HCT116 (cell line): ENCODE data around the gene ARFGAP3. TPM values are rescaled to one million over a fixed set of nuclear protein-coding genes. Genes with fewer than 3 reads are reported as not detected.

Experiments used
- ATAC-seq: fragments of 200-7000 bp; cut with Tn5 transposase; 2 replicates; pipeline ENCODE4 v1.9.1; 2020; ENCODE audit warnings: mild to moderate bottlenecking, moderate library complexity
- BruUV-seq: library from RNA; stranded (reverse); fragments of 400-500 nt; replicated peaks from 2 replicates; lab custom pipeline; 2021; lab: Mats Ljungman, UMichigan
- CTCF ChIA-PET: fragments of 300-600 bp; sonication (Branson Sonifier 250); formaldehyde crosslinking; loops from one replicate; lab custom pipeline; 2021; ENCODE audit warnings: antibody characterized with exemption; lab: Charles Lee
- POLR2A ChIA-PET: fragments of 300-600, 350-600 bp; sonication (Branson Sonifier 250); formaldehyde crosslinking; loops from one replicate; lab custom pipeline; 2021; ENCODE audit warnings: antibody characterized with exemption; lab: Charles Lee
- RAD21 ChIA-PET, 2 experiments: fragments of 300-600 bp; sonication (Branson Sonifier 250); formaldehyde crosslinking; loops; one replicate each; lab custom pipeline; 2023; ENCODE audit warnings: low total read pairs in 2 of 2; ENCODE audit not compliant: uncharacterized antibody in 2 of 2, unreplicated experiment in 2 of 2, low non-redundant PET in 1 of 2; lab: Charles Lee
- DNase-seq: peaks from one replicate; pipeline ENCODE4 v3.0.0-alpha.2; 2010; ENCODE audit warnings: low read depth, low spot score
- H2AFZ ChIP-seq: fragments of 200-600 bp; shearing (Covaris generic), sonication (generic); 2 replicates; pipeline ENCODE4 v1.6.1; 2017; ENCODE audit warnings: low read depth, mixed run types, mixed read lengths, antibody characterized with exemption, low read length; ENCODE audit not compliant: poor library complexity, severe bottlenecking
- H3K27ac ChIP-seq: 2 replicates; pipeline ENCODE4 v1.5.1; 2012; ENCODE audit warnings: low read depth, low read length
- H3K27me3 ChIP-seq: fragments of 200-600 bp; sonication (generic); 2 replicates; pipeline ENCODE4 v1.6.1; 2016; ENCODE audit warnings: mixed run types, low read length, mixed read lengths; ENCODE audit not compliant: insufficient read depth
- H3K36me3 ChIP-seq, 2 experiments: fragments of 200-500 bp in 1 of 2; fragments of 200-600 bp in 1 of 2; sonication (Bioruptor generic) in 1 of 2; sonication (generic) in 1 of 2; 2 replicates each; pipeline versions ENCODE4 v1.5.1 to v1.6.1; 2014 to 2016; ENCODE audit warnings: low read length in 2 of 2, inconsistent platforms in 1 of 2, mixed read lengths in 1 of 2, mixed run types in 1 of 2; ENCODE audit not compliant: insufficient read depth in 2 of 2, control insufficient read depth in 1 of 2
- H3K4me1 ChIP-seq, 2 experiments: fragments of 200-600 bp in 1 of 2; sonication (generic) in 1 of 2; 2 replicates each; pipeline versions ENCODE4 v1.5.1 to v1.6.1; 2012 to 2017; ENCODE audit warnings: low read length in 2 of 2, inconsistent platforms in 1 of 2, mild to moderate bottlenecking in 1 of 2, mixed read lengths in 1 of 2, mixed run types in 1 of 2, moderate library complexity in 1 of 2; ENCODE audit not compliant: insufficient read depth in 2 of 2, control insufficient read depth in 1 of 2
- H3K4me2 ChIP-seq: fragments of 200-600 bp; sonication (generic); 2 replicates; pipeline ENCODE4 v1.6.1; 2017; ENCODE audit warnings: mixed run types, low read length, mixed read lengths
- H3K4me3 ChIP-seq, 2 experiments: fragments of 200-600 bp in 1 of 2; sonication (generic) in 1 of 2; replicated peaks in 1 of 2; 2 replicates each; pipeline ENCODE4 v1.5.1; 2011 to 2016; ENCODE audit warnings: low read length in 2 of 2, control low read depth in 1 of 2, low read depth in 1 of 2, mild to moderate bottlenecking in 1 of 2, mixed read lengths in 1 of 2, mixed run types in 1 of 2
- H3K79me2 ChIP-seq: fragments of 200-600 bp; sonication (generic); 2 replicates; pipeline ENCODE4 v1.6.1; 2017; ENCODE audit warnings: mild to moderate bottlenecking, mixed run types, low read length, moderate library complexity, mixed read lengths; ENCODE audit not compliant: insufficient read depth
- H3K9ac ChIP-seq: fragments of 200-600 bp; sonication (generic); 2 replicates; pipeline ENCODE4 v1.6.1; 2016; ENCODE audit warnings: low read length, mixed read lengths
- H3K9me2 ChIP-seq: fragments of 200-600 bp; sonication (generic), shearing (Covaris generic); 2 replicates; pipeline ENCODE4 v1.6.1; 2017; ENCODE audit warnings: mixed run types, mild to moderate bottlenecking, moderate library complexity; ENCODE audit not compliant: insufficient read depth
- H3K9me3 ChIP-seq, 2 experiments: fragments of 200-500 bp in 1 of 2; fragments of 200-600 bp in 1 of 2; sonication (Bioruptor generic) in 1 of 2; sonication (generic) in 1 of 2; 2 replicates each; pipeline ENCODE4 v1.6.1; 2014 to 2017; ENCODE audit warnings: low read length in 2 of 2, mixed read lengths in 2 of 2, inconsistent platforms in 1 of 2, low read depth in 1 of 2, mild to moderate bottlenecking in 1 of 2, mixed run types in 1 of 2, moderate library complexity in 1 of 2; ENCODE audit not compliant: control insufficient read depth in 1 of 2, insufficient read depth in 1 of 2
- H4K20me1 ChIP-seq: fragments of 200-600 bp; sonication (generic), shearing (Covaris generic); 2 replicates; pipeline ENCODE4 v1.6.1; 2017; ENCODE audit warnings: mixed run types, mild to moderate bottlenecking, moderate library complexity; ENCODE audit not compliant: insufficient read depth
- EGR1 ChIP-seq: IDR thresholded peaks from 2 replicates; pipeline ENCODE4 v1.6.1; 2012; ENCODE audit warnings: low read depth
- ELF1 ChIP-seq: IDR thresholded peaks from 2 replicates; pipeline ENCODE4 v1.6.1; 2012; ENCODE audit warnings: low read depth, borderline replicate concordance
- EZH2phosphoT487 ChIP-seq: fragments of 200-600 bp; IDR thresholded peaks from 2 replicates; pipeline ENCODE4 v1.6.1; 2018; ENCODE audit warnings: antibody characterized with exemption, borderline replicate concordance
- FOSL1 ChIP-seq: IDR thresholded peaks from 2 replicates; pipeline ENCODE4 v1.6.1; 2012; ENCODE audit warnings: low read depth
- JUND ChIP-seq: IDR thresholded peaks from 2 replicates; pipeline ENCODE4 v1.6.1; 2012
- POLR2A ChIP-seq: IDR thresholded peaks from 2 replicates; pipeline ENCODE4 v1.7.0; 2011; ENCODE audit warnings: borderline replicate concordance; ENCODE audit not compliant: insufficient read depth, insufficient read length; ENCODE audit errors: extremely low read depth
- POLR2AphosphoS5 ChIP-seq: IDR thresholded peaks from 2 replicates; pipeline ENCODE4 v1.6.1; 2011; ENCODE audit warnings: mild to moderate bottlenecking, low read depth, low read length, moderate library complexity
- REST ChIP-seq: IDR thresholded peaks from 2 replicates; pipeline ENCODE4 v1.6.1; 2012; ENCODE audit warnings: low read depth
- TCF7L2 ChIP-seq: IDR thresholded peaks from 2 replicates; pipeline ENCODE4 v1.7.0; 2011; ENCODE audit warnings: borderline replicate concordance, inconsistent platforms; ENCODE audit not compliant: insufficient read depth, insufficient read length; ENCODE audit errors: extremely low read depth
- intact Hi-C: fragments of 100-400 bp; cut with micrococcal nuclease; formaldehyde crosslinking; loops from 2 replicates; pipeline ENCODE4 v1.10.0; 2022
- total RNA-seq: library from RNA; stranded (reverse); gene quantifications from one replicate; pipeline ENCODE4 v1.2.1, GENCODE V29; 2021; ENCODE audit not compliant: unreplicated experiment

ARFGAP3 gene
- total RNA-seq, 1 experiment from 2014 or later: 15.4 TPM

GRCh38 chr22:42791721-42792452 lies 65.2 kb downstream of the ARFGAP3 start (continued):
- TF ChIP-seq REST (no peak), POLR2A (no peak), EGR1 (no peak), FOSL1 (no peak), POLR2AphosphoS5 (no peak)

- ChIA-PET RAD21 (no interaction called here), CTCF (no interaction called here), POLR2A (no interaction called here)
- Histone ChIP-seq H3K36me3 (no peaks in the 10 kb centered on the region), H3K4me3 (no peak overlapping the region), H3K27ac (no peak overlapping the region), H3K4me2 (no peak overlapping the region), H3K9me3 (no peaks in the 10 kb centered on the region), H4K20me1 (no peaks in the 10 kb centered on the region), H3K9me2 (no peaks in the 10 kb centered on the region), H2AFZ (no peak overlapping the region), H3K27me3 (no peaks in the 10 kb centered on the region), H3K79me2 (no peaks in the 10 kb centered on the region), H3K9ac (no peak overlapping the region), H3K4me1 (no peaks in the 10 kb centered on the region)
- TF ChIP-seq POLR2AphosphoS5 (no peak), EZH2phosphoT487 (no peak), ELF1 (no peak), JUND (no peak), TCF7L2 (no peak), POLR2A (no peak)
- intact Hi-C loops: no loop called here
- BruUV-seq: no TSS peak
- no peak for ATAC-seq
- no peak for DNase-seq
Observed at GRCh38 chr22:42788466-42788865, 68.6 kb downstream of the ARFGAP3 start.
